ENCODE data around the gene NEMP1.
A peak's percentile ranks its signal among the peaks of the same experiment; 100 is the strongest.

The NEMP1 gene

DNA sequence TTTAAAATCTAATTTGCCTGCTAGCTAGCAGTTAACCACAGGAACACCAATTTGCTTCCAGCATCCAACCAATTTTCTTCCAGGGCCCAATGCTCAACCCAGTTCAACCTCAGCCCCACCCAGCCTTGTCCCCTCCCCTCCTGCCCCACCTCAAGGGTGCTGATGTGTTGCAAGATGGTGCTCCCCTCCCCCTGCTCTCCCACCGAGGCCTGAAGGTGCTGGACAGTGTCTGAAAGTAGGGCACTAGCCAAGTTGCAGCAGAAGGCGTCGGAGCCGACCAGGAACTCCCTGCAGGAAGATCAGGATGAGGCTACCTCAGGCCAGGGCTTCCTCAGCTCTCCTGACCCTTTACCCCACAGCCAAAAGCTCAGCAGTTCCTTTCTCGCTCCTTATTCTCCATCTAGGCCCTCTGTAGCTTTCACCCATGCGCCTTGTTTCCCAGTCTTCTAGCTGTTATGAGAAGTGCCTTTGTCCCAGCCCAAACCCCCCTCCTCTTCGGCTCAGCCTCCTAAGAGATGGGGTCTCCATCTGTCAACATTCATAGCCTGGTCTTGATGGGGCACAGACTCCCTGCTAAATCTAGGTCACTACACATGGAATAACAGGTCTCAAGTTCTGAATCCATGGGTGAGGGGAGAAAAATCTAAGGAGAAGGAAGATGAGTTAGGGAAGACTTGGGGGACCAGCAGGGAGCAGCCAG, 29.0 kb upstream of the NEMP1 start:
- no peak for DNase-seq (ENCODE audit: low read depth in 2 of 2)

DNA sequence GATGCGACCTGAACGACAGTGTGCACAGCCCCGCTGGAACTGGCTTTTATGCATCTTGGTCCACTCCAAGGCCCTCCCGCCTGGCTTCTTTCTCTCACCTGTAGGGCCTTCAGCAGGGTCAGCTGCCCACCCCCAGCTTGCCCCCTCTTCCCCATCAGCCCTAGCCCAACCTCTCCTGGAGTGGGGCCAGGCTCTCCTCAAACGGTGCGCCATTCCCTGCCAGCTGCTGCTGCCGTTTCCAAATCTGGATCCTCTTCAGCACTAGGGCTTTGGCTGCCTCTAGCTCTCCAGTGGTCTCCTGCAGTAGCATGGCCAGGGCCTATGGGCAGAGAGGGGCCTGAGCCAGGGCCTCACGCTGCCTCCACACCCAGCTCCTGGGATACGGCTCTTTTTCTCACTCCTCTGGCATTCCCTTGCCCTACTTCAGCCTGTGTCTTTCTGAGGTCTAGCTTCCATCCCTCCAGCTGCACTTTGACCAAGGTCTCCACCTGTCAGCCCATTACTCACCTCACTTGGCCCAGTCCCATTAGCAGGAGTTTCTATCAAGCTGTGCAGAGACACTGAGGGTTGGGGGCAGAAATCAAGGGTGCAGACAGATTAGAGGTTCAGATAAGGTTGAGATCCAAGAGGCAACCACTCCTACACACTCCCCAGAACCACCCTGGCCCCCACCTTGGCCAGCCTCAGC, 27.6 kb upstream of the NEMP1 start:
- DNase-seq (ENCODE audit: low read depth in 2 of 2), result no peak

DNA sequence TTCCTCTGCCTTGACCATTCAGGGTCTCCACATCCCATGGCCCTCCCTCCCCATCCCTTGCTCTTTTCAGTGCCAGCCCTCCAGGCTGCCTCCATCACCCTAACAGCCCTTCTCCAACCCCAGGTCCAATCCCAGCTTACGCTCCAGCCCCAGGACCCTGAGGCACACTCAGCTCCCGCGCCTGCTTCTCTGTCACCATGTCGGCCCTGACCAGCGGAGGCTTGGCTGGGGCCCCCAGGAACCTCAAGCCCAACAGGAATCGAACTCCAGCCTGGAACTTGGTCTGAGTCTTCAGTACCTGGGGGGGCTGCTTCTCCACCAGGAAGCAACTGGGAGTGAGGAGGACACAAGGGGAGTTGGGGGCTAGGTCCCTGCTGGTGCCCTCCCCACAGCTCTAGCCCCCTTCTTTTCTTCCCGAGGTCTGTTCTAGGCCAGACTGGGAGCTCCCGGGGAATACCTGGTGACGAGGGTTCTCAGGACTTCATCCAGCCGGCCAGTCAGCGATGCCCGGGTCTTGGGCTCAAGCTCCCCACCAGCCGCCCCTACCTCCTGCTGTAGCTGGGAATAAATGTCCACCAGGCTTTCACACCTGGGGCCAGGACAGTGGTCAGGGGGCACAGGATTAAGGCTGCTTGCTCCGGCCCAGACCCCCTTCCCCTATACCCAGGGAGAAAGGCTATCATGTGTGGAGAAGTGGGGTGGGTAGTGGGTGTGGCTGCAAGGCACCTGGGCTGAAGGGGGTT, 26.6 kb upstream of the NEMP1 start:
- DNase-seq (ENCODE audit: low read depth in 2 of 2), result no peak

DNA sequence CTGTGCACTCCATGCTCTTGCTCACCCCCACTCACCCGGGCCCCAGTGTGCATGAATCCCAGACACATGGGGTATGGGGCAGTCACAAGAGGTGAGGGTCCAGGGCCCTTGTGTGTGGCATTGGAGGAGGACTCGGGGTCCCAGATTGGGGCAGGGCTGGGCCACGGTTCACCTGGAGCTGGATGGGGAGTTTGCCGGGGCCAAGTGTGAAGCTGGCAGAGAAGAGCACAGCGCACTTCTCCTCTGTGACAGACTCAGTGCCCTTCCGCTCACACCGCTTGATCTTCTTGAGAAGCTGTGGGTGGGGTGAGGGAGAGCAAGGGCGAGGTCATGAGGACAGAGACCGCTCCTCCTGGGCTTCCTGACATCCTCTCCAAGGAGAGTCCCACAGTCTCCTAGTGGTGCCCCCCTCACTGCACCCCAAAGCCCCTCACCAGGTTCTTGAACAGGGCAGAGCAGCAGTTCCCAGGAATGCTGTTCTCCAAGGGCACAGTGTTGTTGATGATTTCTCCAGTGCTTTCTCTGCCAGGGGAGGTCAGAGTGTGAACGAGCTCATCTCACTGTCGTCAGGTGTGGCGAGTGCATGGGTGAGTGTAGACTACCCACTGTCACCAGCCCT, 25.8 kb upstream of the NEMP1 start:
- no peak for DNase-seq (ENCODE audit: low read depth in 2 of 2)

DNA sequence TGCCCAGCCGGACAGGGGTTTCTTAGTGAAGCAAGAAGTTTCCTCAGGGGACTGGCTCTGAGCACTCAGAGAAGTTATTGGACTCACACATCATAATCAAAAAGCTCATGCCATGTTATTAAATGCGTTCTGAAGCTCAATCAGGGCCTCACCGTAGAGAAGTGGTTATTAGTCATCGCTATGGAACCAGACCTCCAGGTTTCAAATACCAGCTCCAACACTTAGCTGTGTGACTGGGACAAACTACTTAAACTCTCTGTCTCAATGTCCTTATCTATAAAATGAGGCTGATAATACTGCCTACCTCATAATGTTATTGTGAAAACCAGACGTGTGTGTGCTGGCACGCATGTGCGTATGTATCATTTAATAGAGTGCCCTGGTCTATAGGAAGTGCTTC, 25.3 kb upstream of the NEMP1 start:
- DNase-seq (ENCODE audit: low read depth in 2 of 2), result no peak

DNA sequence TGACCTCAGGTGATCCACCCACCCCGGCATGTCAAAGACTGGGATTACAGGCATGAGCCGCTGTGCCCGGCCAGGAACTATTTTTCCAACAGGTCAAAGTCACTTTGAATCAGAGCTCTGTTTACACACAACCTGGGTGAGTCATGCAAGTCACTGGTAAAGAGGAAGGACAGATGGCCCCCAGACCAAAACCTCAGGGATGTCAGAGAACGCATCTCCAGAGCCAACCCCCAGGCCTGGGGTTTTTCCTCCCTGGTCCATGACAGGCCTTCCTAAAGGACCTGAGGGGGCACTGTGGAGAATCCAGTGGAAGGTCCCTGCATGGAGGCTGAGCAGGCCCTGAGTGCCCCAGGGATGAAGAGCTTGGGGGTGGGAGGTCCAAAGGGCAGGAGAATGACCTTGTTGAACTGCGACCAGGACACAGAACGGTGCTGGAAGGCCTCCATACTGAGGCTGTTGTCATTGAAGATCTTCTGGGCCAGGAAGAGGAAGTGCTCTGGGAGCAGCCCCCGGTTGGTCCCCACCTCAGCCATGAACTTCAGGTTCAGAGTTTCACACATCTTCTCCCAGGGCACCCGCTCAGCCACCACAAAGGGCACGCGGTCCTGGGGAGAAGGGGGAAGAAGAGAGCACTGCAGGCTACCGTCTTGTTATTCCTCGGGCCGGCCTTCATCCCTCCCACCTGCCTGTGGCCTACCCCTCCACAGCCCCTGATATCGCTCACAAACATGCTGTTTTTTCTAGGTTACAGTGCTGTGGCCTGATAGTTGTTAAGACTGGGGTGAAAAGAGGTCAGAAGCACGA, 23.5 kb upstream of the NEMP1 start:
- no peak for DNase-seq (ENCODE audit: low read depth in 2 of 2)

DNA sequence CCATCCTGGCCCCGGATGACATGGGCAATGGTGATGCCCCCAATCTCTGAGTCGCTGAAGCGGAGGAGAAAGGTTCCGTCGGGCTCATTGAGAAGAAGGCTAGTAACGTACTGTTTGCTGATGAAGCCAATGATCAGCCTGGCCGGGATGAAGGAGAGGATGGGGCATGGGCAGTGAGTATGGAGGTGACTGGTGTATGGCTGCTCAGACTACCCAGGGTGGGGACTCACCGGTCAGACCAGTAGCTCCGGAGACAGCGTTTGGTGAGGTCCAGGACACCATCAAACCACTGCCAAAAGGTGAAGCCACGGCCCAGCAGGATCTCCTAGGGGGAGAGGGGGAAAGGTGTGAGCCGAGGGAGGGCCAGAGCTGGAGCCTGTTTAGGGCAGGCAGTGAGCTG, 21.2 kb upstream of the NEMP1 start:
- DNase-seq (ENCODE audit: low read depth in 2 of 2), result no peak

DNA sequence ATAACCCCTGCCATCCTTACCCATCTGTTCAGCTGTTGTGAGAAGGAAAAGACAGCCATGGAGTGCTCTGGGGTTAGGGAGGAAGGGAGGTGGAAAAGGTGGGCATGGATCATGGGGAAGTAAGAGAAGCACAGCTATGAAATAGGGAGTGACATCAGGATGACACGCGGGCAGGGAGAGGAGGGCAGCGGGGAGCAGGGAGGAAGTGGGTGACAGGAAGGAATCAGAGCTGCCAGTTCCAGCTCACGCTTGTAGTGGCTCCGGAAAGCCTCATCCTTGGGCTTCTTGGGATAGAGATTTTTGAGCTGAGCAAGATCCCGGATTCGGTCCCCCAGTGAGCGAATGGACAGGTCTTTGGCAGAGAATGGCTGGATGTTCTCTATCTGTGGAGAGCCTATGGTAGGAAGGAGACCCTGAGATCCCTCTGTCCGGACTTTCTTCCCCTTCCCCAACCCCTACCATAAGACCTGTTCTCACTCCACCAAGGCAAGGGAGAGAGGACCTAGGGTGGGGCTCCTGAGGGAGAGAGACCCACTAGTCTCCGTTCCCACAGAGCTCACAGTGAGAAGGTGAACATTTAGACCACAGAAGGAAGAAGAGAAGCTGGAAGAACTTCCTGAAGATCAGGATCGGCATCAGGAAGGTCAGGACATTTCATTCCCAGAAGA, 20.6 kb upstream of the NEMP1 start:
- DNase-seq (ENCODE audit: low read depth in 2 of 2), result no peak

DNA sequence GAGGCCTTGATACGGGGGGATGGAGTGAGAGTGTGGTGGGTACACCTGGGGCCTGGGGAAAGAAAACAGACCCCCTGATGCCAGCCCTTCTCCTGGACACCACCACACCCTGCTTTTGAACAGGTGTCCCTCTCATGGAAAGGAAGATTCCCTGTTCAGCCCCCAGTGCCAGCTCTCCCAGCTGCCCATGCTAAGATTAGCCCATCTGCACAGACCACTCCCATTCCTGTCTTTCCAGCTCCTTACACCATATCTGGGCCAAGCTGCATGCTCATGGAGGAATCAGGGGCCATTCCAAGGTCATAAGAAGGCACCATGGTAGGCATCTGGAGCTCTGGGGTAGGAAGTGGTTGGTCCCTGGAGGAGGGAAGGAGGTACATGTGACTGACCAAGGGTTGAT, 20.0 kb upstream of the NEMP1 start:
- no peak for DNase-seq (ENCODE audit: low read depth in 2 of 2)

DNA sequence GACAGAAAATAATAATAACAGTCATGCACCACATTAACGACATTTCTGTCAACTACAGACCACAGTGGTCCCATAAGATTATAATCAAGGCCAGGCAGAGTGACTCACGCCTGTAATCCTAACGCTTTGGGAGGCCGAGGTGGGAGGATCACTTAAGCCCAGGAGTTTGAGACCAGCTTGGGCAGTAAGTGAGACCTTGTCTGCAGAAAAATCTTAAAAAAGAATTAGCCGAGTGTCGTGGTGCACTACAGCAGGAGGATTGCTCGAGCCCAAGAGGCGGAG, 18.9 kb upstream of the NEMP1 start:
- DNase-seq (ENCODE audit: low read depth in 2 of 2), result no peak

DNA sequence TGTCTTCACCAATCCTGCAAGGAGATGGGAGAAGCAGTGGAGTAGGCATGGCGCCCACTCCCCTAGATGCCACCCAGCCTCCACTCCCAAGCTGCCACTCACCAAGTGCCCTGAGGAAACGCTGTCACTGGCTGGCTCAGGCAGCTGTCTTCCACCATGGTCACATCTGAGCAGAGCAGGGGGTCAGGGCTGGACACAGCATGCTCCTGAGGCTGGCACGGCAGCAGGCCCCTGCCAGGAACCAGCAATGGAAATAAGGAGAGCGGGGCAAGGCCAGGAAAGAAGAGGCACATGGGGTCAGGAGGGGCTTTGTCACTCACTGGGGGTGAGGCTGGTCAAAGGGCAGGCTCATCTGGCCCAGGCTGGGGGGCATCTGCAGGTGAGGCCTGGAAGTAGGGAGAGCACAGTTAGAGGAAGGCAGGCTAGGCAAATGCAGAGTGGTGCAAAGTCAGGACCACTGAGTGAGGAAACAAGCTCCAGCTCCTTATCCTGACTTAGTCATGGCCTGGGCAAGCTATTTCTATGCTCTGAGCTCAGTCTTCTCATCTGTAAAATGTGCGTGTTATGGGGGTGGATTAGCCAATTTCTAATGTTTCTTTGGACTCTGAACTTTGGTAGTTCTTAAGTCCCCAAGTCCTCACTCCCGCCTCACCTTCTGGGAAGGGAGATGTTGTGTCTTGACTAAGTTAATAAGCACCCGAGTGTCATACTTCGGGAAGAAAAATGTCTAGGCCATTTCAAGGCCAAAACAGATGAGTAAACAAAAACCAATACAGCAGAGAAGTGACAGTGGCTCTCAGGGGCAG, 18.4 kb upstream of the NEMP1 start:
- no peak for DNase-seq (ENCODE audit: low read depth in 2 of 2)

DNA sequence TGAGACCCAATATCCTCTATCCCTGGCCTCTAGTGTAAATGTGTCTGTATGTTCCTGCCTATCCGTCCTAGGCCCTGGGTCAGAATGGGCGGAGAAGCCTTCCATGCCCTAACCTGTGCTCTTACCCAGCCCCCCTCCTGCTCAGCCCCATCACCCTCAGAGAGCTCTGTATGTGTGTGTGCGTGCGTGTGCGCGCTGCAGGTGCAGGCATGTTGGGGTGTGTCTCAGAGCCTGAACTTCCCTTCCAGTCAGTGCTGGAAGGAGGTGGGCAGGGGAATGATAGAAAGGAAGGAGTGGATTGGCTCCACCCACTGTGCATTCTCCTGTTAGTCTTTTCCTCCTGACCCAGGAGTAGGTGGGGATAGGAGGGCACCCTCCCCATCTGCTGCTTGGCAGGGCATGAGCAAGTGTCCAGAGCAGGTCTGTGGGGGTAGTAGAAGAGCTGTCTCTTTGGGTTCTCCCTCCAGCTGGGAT, 17.5 kb upstream of the NEMP1 start:
- no peak for DNase-seq (ENCODE audit: low read depth in 2 of 2)

DNA sequence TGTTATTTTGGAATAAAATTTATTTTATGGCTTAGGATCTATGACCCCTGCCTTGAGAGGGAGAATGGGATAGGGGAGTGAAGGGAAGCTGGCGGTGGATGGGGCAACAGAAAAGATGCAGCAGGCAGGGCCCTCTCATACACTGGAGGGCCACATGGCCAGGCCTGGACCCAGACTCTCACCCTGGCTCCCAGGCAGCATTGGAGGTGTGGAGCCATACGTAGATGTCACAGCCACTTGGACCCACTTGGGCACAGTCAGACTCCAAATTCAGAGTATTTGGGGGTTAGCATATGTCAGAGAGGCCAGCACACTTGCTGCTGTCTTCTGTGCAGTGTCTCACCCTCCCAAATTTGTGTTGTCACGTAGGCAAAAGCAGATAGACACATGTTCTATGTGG, 16.8 kb upstream of the NEMP1 start:
- DNase-seq (ENCODE audit: low read depth in 2 of 2), result no peak

DNA sequence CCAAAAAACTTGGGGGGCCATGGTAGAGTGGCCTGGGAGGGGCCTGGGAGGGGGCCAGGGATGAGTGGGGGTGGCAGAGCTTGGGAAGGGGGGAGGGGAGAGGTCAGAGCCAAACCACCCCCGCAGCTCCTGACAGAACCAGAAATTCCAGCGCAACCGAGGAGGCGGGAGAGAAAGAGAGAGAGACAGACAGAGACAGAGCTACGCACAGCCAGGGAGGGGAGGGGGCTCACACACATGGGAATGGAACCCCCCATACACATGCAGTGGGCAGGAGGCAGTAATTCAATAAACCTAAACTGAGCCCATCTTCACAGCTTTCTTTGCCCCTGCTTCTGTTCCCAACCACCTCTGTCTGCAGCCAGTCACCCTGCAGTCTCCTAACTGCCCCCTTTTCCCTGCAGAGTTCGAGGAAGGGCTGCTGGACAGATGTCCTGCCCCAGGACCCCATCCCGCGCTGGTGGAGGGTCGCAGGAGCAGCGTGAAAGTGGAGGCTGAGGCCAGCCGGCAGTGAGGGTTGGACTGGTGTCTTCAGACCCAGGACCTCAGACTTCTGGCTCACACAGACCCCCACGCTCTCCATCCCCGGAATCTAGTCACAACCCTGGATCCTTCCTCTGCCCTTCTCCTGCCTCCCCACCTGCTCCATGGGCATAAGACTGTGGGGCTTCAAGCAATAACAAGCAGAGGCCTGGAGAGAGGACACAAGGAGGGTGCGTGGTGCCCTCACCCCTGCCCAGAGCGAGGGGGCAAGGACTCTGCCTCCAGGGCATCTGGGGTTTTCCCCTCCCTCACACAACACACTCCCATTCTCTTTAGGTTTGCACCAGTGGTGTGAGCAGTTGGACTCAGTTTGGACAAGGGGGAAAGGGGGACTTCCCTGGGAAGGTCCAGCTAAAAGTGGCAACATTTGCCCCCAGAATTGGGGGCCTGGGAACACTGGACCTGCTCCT, 15.9 kb upstream of the NEMP1 start:
- DNase-seq (ENCODE audit: low read depth in 2 of 2), result no peak

DNA sequence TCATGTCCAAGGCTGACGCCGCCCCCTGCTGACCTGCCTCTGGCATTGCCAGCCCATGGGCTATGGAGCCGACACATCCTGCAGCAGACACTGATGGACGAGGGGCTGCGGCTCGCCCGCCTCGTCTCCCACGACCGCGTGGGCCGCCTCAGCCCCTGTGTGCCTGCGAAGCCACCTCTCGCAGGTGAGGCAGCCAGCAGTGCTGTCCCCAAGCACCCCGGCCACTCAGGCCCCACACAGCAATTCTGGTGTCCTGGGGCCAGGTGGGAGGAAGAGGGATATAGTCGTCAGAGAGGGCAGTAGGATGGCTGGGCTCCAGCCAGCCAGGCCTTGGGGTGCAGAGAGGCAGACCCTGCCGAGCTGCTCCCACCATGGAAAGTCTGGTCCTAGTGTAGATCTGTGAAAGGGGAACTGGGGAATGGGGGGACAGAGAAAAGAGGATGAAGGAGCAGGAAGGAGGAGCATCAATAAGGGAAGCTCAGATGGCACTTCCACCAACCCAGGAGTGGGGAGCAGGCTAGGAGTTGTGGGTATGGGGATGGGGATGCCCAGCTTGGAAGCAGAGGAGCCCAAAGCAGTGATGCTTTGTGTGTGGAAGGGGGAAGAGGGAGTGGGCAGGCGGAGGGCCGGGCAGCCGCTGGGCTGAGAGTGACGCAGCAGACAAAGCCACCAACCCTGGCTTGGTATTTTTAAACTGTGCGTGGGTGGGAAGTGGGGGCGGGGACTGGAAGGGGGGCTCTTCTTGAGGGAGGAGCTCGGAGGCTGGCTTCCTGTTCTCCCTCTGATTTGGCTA, 15.0 kb upstream of the NEMP1 start:
- DNase-seq (ENCODE audit: low read depth in 2 of 2), result peak; percentile 43 to 72

DNA sequence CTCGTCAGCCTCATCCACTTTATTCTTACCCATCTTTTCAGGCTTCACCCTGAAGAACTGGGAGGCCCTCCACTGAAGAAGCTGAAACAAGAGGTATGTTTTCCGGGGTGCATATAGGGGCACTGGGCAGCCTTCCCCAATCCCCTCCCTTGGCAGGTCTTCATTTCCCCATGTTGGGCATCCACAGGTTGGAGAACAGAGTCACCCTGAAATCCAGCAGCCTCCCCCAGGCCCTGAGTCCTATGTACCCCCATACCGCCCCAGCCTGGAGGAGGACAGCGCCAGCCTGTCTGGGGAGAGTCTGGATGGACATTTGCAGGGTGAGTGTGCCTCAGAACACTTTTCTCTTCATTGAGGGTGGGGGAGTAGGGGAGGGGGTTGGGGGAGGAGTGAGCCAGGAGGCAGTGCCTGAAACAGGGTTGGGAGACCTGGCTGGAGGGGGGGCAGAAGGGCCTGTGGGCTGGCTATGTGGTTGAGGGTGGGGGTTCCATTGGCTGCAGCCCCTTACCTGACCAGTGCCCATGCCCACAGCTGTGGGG, 14.4 kb upstream of the NEMP1 start:
- no peak for DNase-seq (ENCODE audit: low read depth in 2 of 2)

DNA sequence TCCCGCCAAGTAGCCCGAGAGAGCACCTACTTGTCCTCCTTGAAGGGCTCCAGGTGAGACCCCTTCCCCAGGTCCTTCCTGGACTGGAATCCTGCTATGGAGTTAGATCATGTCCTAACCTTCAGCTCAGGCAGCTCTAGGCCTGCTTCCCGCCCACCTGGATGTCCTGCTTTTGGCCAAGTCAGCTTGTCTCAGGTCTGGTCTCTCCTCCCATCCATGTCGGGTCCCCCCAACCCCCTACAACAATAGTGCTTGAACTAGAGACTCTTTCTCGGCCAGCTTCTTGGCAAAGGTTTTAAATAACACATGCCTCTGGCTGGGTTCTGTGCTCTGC, 13.9 kb upstream of the NEMP1 start:
- DNase-seq (ENCODE audit: low read depth in 2 of 2), result no peak
